OCI-LY1 (cell line): ENCODE results near the gene PRKCA.

ENCODE experiments used
- H2AFZ ChIP-seq: fragments of 200-600 bp; sonication (generic), shearing (Covaris generic); 2 replicates; pipeline ENCODE4 v1.6.0; 2014; ENCODE audit warnings: antibody characterized with exemption, mild to moderate bottlenecking, low read length
- H3F3A ChIP-seq: fragments of 200-600 bp; sonication (generic), shearing (Covaris generic); 2 replicates; pipeline ENCODE4 v1.6.0; 2014; ENCODE audit warnings: mild to moderate bottlenecking, antibody characterized with exemption, low read length, moderate library complexity; ENCODE audit not compliant: insufficient read depth
- H3K27ac ChIP-seq: fragments of 200-600 bp; sonication (generic); 2 replicates; pipeline ENCODE4 v1.5.1; 2014; ENCODE audit warnings: low read length, mixed run types, mild to moderate bottlenecking, low read depth; ENCODE audit not compliant: poor library complexity, severe bottlenecking
- H3K27me3 ChIP-seq: fragments of 200-600 bp; sonication (generic); 2 replicates; pipeline ENCODE4 v1.6.0; 2014; ENCODE audit warnings: antibody characterized with exemption, mild to moderate bottlenecking, low read length, moderate library complexity; ENCODE audit not compliant: insufficient read depth
- H3K36me3 ChIP-seq: fragments of 200-600 bp; sonication (generic); 2 replicates; pipeline ENCODE4 v1.6.1; 2014; ENCODE audit warnings: mild to moderate bottlenecking, antibody characterized with exemption, low read length, moderate library complexity, mixed read lengths; ENCODE audit not compliant: insufficient read depth
- H3K4me1 ChIP-seq: fragments of 200-600 bp; sonication (generic); 2 replicates; pipeline ENCODE4 v1.5.1; 2014; ENCODE audit warnings: mild to moderate bottlenecking, low read length, moderate library complexity; ENCODE audit not compliant: insufficient read depth, severe bottlenecking
- H3K4me2 ChIP-seq: fragments of 200-600 bp; sonication (generic), shearing (Covaris generic); 2 replicates; pipeline ENCODE4 v1.6.1; 2014; ENCODE audit warnings: low read length
- H3K4me3 ChIP-seq: fragments of 200-600 bp; sonication (generic); 2 replicates; pipeline ENCODE4 v1.5.1; 2014; ENCODE audit warnings: low read length, low read depth, mild to moderate bottlenecking, mixed read lengths; ENCODE audit not compliant: poor library complexity, severe bottlenecking
- H3K79me2 ChIP-seq: fragments of 200-600 bp; shearing (Covaris generic); 2 replicates; pipeline ENCODE4 v1.6.1; 2016; ENCODE audit warnings: mixed run types, low read length, mixed read lengths; ENCODE audit not compliant: insufficient read depth
- H3K9ac ChIP-seq: fragments of 200-600 bp; sonication (generic), shearing (Covaris generic); 2 replicates; pipeline ENCODE4 v1.6.1; 2014; ENCODE audit warnings: mild to moderate bottlenecking, low read length, mixed read lengths
- H3K9me2 ChIP-seq: fragments of 200-600 bp; sonication (generic), shearing (Covaris generic); 2 replicates; pipeline ENCODE4 v1.6.1; 2014; ENCODE audit warnings: low read depth, mild to moderate bottlenecking, low read length, mixed read lengths
- H3K9me3 ChIP-seq: fragments of 200-600 bp; shearing (Covaris generic); 2 replicates; pipeline ENCODE4 v1.6.1; 2014; ENCODE audit warnings: low read length, mixed read lengths
- H4K20me1 ChIP-seq: fragments of 200-600 bp; sonication (generic), shearing (Covaris generic); 2 replicates; pipeline ENCODE4 v1.6.0; 2016; ENCODE audit warnings: mild to moderate bottlenecking, low read length; ENCODE audit not compliant: insufficient read depth
- EZH2 ChIP-seq: fragments of 200-600 bp; sonication (generic), shearing (Covaris generic); IDR thresholded peaks from 2 replicates; pipeline ENCODE4 v1.8.0; 2017; ENCODE audit warnings: borderline replicate concordance, mixed run types, mild to moderate bottlenecking, antibody characterized with exemption, low read length, moderate library complexity, mixed read lengths
- TF ChIP-seq, protein P1 (sequence below): fragments of 200-600 bp; sonication (generic), shearing (Covaris generic); IDR thresholded peaks from 2 replicates; pipeline ENCODE4 v1.5.1; 2017; ENCODE audit warnings: mild to moderate bottlenecking, antibody characterized with exemption, low read length, moderate library complexity, mixed read lengths

PRKCA gene

DNA sequence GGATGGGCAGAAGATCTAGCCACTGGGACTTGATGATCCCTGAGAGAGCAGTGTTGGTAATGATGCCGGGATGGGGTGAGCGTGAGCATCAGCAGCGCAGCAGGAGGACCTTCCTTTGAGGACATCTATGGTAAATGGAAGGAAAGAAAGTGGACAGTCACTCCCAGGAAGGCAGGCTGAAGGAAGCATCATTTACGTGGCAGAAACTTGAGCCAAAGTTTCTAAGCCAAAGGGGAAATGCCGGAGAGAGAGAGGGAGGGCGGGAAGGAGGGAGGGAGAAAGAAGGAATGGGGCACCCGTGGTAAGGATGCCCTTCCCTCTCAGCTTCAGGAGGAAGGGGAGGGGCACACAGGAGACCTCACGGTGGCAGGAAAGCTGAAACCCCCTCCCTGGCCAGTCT, 446.2 kb downstream of the PRKCA start:
- no peaks in the 10 kb centered on the region for H3K4me1 ChIP-seq
- H2AFZ ChIP-seq: no peak overlapping the region
- peaks cover 12% of the 10 kb centered on the region for H3K36me3 ChIP-seq
- H3K4me2 ChIP-seq: no peak overlapping the region
- no peak overlapping the region for H3K27ac ChIP-seq
- no peak overlapping the region for H3K4me3 ChIP-seq
- H3F3A ChIP-seq: no peaks in the 10 kb centered on the region
- no peaks in the 10 kb centered on the region for H3K9me3 ChIP-seq
- H3K9me2 ChIP-seq: no peaks in the 10 kb centered on the region
- H3K27me3 ChIP-seq: no peaks in the 10 kb centered on the region
- H3K79me2 ChIP-seq: no peaks in the 10 kb centered on the region
- TF ChIP-seq, protein P1, sequence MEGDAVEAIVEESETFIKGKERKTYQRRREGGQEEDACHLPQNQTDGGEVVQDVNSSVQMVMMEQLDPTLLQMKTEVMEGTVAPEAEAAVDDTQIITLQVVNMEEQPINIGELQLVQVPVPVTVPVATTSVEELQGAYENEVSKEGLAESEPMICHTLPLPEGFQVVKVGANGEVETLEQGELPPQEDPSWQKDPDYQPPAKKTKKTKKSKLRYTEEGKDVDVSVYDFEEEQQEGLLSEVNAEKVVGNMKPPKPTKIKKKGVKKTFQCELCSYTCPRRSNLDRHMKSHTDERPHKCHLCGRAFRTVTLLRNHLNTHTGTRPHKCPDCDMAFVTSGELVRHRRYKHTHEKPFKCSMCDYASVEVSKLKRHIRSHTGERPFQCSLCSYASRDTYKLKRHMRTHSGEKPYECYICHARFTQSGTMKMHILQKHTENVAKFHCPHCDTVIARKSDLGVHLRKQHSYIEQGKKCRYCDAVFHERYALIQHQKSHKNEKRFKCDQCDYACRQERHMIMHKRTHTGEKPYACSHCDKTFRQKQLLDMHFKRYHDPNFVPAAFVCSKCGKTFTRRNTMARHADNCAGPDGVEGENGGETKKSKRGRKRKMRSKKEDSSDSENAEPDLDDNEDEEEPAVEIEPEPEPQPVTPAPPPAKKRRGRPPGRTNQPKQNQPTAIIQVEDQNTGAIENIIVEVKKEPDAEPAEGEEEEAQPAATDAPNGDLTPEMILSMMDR: no peak
- TF ChIP-seq EZH2: no peak
- H3K9ac ChIP-seq: no peak overlapping the region
- no peaks in the 10 kb centered on the region for H4K20me1 ChIP-seq

DNA sequence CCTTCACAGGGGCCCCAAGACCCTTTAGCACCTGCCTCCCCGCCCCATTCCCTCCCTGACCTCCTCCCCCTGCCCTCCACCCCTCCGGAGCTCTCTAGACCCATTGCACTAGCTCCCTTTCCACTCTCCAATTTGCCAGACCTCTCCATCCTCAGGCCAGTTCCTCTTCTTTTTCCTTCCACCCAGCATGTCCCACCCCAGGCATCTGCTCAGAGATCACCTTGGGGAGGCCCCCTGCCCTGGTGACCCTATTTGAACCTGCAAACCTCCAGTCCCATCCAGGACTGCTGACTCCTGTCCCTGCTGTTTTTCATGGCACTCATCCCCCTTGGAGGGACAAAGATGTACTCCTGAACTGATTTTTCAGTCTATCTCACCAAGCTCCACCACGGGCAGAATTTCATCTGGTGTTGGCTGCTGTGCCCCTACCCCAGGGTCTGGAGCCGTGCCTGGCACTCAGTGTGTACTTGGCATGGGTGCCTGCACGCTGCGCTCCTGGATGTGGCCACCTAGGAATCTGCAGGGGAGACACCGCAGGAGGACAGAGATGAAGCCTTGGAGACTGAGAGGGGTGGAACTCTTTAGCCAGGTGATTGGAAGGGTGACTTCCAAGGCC, 446.9 kb downstream of the PRKCA start:
- peaks cover 12% of the 10 kb centered on the region for H3K36me3 ChIP-seq

DNA sequence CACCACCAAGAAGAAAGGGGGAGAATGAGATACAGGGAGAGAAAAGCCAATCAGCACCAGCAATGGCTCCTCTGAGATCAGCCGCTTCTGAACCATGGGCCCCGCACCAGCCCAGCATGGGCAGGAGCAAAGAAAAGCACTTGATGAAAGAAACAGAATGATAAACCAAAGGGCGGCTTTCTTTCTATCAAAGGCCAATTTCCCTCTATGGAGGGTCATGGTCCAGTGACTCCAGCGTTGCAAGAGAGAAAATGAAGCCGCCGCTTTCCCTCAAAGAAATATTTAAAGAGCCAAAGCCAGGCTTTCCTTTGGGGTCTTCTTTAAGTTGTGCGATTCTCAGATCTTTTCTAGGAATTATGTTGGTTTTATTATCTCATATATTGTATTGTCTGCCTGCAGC, 447.7 kb downstream of the PRKCA start:
- Histone ChIP-seq H3K27me3 (no peaks in the 10 kb centered on the region), H3K4me2 (no peak overlapping the region), H3K4me1 (no peaks in the 10 kb centered on the region), H2AFZ (no peak overlapping the region), H3K79me2 (no peaks in the 10 kb centered on the region), H3K4me3 (no peak overlapping the region), H3F3A (no peaks in the 10 kb centered on the region), H3K27ac (no peak overlapping the region), H4K20me1 (no peaks in the 10 kb centered on the region), H3K36me3 (peaks cover 7% of the 10 kb centered on the region), H3K9me3 (no peaks in the 10 kb centered on the region), H3K9me2 (no peaks in the 10 kb centered on the region), H3K9ac (no peak overlapping the region)
- TF ChIP-seq, protein P1: no peak
- no peak for TF ChIP-seq EZH2

More for the DNA sequence above, 446.9 kb downstream of the PRKCA start:
- H2AFZ ChIP-seq: no peak overlapping the region
- no peaks in the 10 kb centered on the region for H3K27me3 ChIP-seq
- no peak overlapping the region for H3K4me3 ChIP-seq
- no peaks in the 10 kb centered on the region for H3K9me3 ChIP-seq
- H3K4me1 ChIP-seq: no peaks in the 10 kb centered on the region
- no peaks in the 10 kb centered on the region for H3K79me2 ChIP-seq
- no peak overlapping the region for H3K27ac ChIP-seq
- H4K20me1 ChIP-seq: no peaks in the 10 kb centered on the region
- H3K9ac ChIP-seq: no peak overlapping the region
- TF ChIP-seq, protein P1: no peak
- no peak for TF ChIP-seq EZH2
- no peaks in the 10 kb centered on the region for H3K9me2 ChIP-seq
- no peak overlapping the region for H3K4me2 ChIP-seq
- H3F3A ChIP-seq: no peaks in the 10 kb centered on the region
